HepG2 (cell line): ENCODE measurements around the gene ZBTB22. TPM values are rescaled to one million over a fixed set of nuclear protein-coding genes. Genes with fewer than 3 reads are reported as not detected.

Source experiments
- NFE2L1 ChIP-seq: sonication (generic); formaldehyde crosslinking; IDR thresholded peaks from 2 replicates; pipeline ENCODE4 v1.4.0; 2020; ENCODE audit warnings: missing genetic modification reagents, mild to moderate bottlenecking, borderline replicate concordance
- SP140L ChIP-seq: sonication (generic); formaldehyde crosslinking; IDR thresholded peaks from 2 replicates; pipeline ENCODE4 v1.4.0; 2020; ENCODE audit warnings: missing genetic modification reagents, borderline replicate concordance
- SSRP1 ChIP-seq: IDR thresholded peaks from 2 replicates; pipeline ENCODE4 v1.6.1; 2016; ENCODE audit warnings: control low read depth
- STAG1 ChIP-seq: sonication (generic); formaldehyde crosslinking; IDR thresholded peaks from 2 replicates; pipeline ENCODE4 v1.4.0; 2020; ENCODE audit warnings: missing genetic modification reagents
- TCF7L2 ChIP-seq: IDR thresholded peaks from 2 replicates; pipeline ENCODE4 v1.6.1; 2011; ENCODE audit warnings: mild to moderate bottlenecking, low read depth, low read length, moderate library complexity
- TEAD3 ChIP-seq: optimal IDR thresholded peaks from 2 replicates; pipeline ENCODE3; 2016; ENCODE audit warnings: borderline replicate concordance
- ZMAT3 ChIP-seq: sonication (generic); formaldehyde crosslinking; conservative IDR thresholded peaks from 2 replicates; pipeline ENCODE4 v1.7.0; 2021; ENCODE audit warnings: missing genetic modification reagents
- ZNF138 ChIP-seq: sonication (generic); formaldehyde crosslinking; IDR thresholded peaks from 2 replicates; pipeline ENCODE4 v1.5.0; 2020; ENCODE audit warnings: mild to moderate bottlenecking, low read depth, missing genetic modification reagents
- ZNF501 ChIP-seq: sonication (generic); formaldehyde crosslinking; IDR thresholded peaks from 2 replicates; pipeline ENCODE4 v1.5.1; 2020; ENCODE audit warnings: mild to moderate bottlenecking, moderate library complexity, missing genetic modification reagents
- polyA plus RNA-seq, 8 experiments: library from polyadenylated mRNA; depleted of rRNA in 3 of 8; stranded (reverse) in 7 of 8; unstranded in 1 of 8; fragments of >200 nt; fragmentation: Illumina TruSeq in 4 of 8; extraction: Trizol in 4 of 8; gene quantifications; 2 replicates each; pipeline versions ENCODE4 v1.2.1 to v1.2.3, GENCODE V29; 2011 to 2016; ENCODE audit warnings: low read depth in 4 of 8, missing spikeins in 1 of 8, mixed read lengths in 1 of 8; ENCODE audit not compliant: insufficient read depth in 1 of 8
- total RNA-seq, 5 experiments: library from RNA; depleted of rRNA; stranded (reverse); fragments of >200 nt; fragmentation: Illumina TruSeq; extraction: Trizol; gene quantifications; 2 replicates each; pipeline ENCODE4 v1.2.3, GENCODE V29; 2016; ENCODE audit warnings: low read depth in 1 of 5
- TF ChIP-seq, protein P1 (sequence below): sonication (generic); formaldehyde crosslinking; IDR thresholded peaks from 2 replicates; pipeline ENCODE4 v1.4.0; 2020; ENCODE audit warnings: missing genetic modification reagents
- TF ChIP-seq, protein P2 (sequence below): sonication (generic); formaldehyde crosslinking; IDR thresholded peaks from 2 replicates; pipeline ENCODE4 v1.4.0; 2020; ENCODE audit warnings: missing genetic modification reagents
- TF ChIP-seq, protein P3 (sequence below), 2 experiments: sonication (generic) in 1 of 2; formaldehyde crosslinking in 1 of 2; IDR thresholded peaks; 2 replicates each; pipeline versions ENCODE4 v1.4.0 to v1.6.1; 2016 to 2020; ENCODE audit warnings: borderline replicate concordance in 1 of 2, low read depth in 1 of 2, mild to moderate bottlenecking in 1 of 2, missing genetic modification reagents in 1 of 2
- TF ChIP-seq, protein P4 (sequence below): sonication (generic); formaldehyde crosslinking; IDR thresholded peaks from 2 replicates; pipeline ENCODE4 v1.4.0; 2020; ENCODE audit warnings: missing genetic modification reagents
- TF ChIP-seq, protein P5 (sequence below): sonication (generic); formaldehyde crosslinking; IDR thresholded peaks from 2 replicates; pipeline ENCODE4 v1.4.0; 2020; ENCODE audit warnings: mild to moderate bottlenecking, missing genetic modification reagents

Gene ZBTB22
- total and polyA plus RNA-seq, 2 of the 13 experiments (the other 11 are each of a cell fraction or from before 2014, with no cell fraction given), result 8.0 to 10.6 TPM

DNA sequence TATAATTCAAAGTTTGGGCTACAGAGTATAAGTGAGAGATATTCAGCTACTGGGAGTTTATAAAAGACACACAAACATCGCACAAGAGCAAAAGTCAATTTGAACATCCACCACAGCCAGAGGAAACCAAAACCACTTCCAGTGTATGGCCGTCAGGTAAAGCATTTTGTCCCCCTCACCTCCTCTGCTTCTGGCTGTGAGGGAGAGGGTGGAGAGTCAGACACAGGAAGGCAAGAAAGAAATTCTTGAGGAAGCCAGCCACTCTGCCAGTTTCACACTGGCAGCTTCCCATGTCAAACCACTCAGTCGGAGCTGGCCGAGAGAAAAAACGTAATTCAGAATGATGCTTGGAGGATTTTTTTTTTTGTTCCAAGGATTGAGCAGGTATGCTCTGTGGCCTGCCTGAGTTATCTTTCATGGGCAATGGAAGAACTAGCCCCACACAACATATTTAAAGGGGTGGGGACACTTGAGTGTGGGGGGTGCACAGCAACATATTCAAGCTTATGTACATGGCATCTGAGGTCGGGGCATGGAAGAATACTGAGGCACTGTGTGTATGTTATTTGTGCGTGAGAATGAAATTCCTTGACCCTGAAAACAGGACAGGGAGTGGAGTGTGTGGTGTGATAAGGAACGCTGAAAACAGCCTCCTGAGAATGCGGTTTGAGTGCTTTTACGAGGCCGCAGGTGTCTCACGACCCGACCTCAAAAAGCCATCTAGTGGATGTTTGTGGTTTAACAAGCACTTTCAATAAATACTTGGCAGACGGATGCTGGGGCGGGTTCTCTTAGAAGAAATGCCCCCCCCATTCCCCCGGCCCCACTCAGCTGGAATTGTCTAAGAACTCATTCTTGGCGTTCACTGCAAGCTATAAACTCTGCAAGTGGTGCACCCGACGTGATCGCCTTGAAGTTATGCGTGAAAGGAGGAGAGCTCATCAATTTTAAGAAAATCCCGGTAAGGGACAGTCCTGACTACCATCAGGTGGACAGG is 27.5 kb upstream of the ZBTB22 start (continued):
- no peak for TF ChIP-seq ZMAT3 (CRISPR knock-in tag)
- TF ChIP-seq, protein P1, sequence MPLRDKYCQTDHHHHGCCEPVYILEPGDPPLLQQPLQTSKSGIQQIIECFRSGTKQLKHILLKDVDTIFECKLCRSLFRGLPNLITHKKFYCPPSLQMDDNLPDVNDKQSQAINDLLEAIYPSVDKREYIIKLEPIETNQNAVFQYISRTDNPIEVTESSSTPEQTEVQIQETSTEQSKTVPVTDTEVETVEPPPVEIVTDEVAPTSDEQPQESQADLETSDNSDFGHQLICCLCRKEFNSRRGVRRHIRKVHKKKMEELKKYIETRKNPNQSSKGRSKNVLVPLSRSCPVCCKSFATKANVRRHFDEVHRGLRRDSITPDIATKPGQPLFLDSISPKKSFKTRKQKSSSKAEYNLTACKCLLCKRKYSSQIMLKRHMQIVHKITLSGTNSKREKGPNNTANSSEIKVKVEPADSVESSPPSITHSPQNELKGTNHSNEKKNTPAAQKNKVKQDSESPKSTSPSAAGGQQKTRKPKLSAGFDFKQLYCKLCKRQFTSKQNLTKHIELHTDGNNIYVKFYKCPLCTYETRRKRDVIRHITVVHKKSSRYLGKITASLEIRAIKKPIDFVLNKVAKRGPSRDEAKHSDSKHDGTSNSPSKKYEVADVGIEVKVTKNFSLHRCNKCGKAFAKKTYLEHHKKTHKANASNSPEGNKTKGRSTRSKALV (CRISPR knock-in tag), result no peak
- TF ChIP-seq TCF7L2, result no peak
- TF ChIP-seq, protein P2, sequence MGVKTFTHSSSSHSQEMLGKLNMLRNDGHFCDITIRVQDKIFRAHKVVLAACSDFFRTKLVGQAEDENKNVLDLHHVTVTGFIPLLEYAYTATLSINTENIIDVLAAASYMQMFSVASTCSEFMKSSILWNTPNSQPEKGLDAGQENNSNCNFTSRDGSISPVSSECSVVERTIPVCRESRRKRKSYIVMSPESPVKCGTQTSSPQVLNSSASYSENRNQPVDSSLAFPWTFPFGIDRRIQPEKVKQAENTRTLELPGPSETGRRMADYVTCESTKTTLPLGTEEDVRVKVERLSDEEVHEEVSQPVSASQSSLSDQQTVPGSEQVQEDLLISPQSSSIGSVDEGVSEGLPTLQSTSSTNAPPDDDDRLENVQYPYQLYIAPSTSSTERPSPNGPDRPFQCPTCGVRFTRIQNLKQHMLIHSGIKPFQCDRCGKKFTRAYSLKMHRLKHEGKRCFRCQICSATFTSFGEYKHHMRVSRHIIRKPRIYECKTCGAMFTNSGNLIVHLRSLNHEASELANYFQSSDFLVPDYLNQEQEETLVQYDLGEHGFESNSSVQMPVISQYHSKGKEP (CRISPR knock-in tag), result no peak
- TF ChIP-seq, protein P3, sequence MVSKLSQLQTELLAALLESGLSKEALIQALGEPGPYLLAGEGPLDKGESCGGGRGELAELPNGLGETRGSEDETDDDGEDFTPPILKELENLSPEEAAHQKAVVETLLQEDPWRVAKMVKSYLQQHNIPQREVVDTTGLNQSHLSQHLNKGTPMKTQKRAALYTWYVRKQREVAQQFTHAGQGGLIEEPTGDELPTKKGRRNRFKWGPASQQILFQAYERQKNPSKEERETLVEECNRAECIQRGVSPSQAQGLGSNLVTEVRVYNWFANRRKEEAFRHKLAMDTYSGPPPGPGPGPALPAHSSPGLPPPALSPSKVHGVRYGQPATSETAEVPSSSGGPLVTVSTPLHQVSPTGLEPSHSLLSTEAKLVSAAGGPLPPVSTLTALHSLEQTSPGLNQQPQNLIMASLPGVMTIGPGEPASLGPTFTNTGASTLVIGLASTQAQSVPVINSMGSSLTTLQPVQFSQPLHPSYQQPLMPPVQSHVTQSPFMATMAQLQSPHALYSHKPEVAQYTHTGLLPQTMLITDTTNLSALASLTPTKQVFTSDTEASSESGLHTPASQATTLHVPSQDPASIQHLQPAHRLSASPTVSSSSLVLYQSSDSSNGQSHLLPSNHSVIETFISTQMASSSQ (IDR thresholded peaks at IDR 0.05; ENCODE audit: low read depth), result no peak
- TF ChIP-seq, protein P3 (CRISPR knock-in tag; IDR thresholded peaks at IDR 0.05; ENCODE audit: borderline replicate concordance), result 0 out of 2 replicates have a peak, but pooled peaks have one; percentile 22
- no peak for TF ChIP-seq NFE2L1 (CRISPR knock-in tag)
- no peak for TF ChIP-seq ZNF138 (CRISPR knock-in tag)
- TF ChIP-seq, protein P4, sequence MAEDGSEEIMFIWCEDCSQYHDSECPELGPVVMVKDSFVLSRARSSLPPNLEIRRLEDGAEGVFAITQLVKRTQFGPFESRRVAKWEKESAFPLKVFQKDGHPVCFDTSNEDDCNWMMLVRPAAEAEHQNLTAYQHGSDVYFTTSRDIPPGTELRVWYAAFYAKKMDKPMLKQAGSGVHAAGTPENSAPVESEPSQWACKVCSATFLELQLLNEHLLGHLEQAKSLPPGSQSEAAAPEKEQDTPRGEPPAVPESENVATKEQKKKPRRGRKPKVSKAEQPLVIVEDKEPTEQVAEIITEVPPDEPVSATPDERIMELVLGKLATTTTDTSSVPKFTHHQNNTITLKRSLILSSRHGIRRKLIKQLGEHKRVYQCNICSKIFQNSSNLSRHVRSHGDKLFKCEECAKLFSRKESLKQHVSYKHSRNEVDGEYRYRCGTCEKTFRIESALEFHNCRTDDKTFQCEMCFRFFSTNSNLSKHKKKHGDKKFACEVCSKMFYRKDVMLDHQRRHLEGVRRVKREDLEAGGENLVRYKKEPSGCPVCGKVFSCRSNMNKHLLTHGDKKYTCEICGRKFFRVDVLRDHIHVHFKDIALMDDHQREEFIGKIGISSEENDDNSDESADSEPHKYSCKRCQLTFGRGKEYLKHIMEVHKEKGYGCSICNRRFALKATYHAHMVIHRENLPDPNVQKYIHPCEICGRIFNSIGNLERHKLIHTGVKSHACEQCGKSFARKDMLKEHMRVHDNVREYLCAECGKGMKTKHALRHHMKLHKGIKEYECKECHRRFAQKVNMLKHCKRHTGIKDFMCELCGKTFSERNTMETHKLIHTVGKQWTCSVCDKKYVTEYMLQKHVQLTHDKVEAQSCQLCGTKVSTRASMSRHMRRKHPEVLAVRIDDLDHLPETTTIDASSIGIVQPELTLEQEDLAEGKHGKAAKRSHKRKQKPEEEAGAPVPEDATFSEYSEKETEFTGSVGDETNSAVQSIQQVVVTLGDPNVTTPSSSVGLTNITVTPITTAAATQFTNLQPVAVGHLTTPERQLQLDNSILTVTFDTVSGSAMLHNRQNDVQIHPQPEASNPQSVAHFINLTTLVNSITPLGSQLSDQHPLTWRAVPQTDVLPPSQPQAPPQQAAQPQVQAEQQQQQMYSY, result no peak
- no peak for TF ChIP-seq SSRP1
- peak; percentile 63 for TF ChIP-seq STAG1 (CRISPR knock-in tag)
- peak; percentile 38 for TF ChIP-seq TEAD3 (CRISPR knock-in tag)
- TF ChIP-seq ZNF501, result 0 out of 2 replicates have a peak, but pooled peaks have one; percentile 16
- no peak for TF ChIP-seq SP140L (CRISPR knock-in tag)
- TF ChIP-seq, protein P5, sequence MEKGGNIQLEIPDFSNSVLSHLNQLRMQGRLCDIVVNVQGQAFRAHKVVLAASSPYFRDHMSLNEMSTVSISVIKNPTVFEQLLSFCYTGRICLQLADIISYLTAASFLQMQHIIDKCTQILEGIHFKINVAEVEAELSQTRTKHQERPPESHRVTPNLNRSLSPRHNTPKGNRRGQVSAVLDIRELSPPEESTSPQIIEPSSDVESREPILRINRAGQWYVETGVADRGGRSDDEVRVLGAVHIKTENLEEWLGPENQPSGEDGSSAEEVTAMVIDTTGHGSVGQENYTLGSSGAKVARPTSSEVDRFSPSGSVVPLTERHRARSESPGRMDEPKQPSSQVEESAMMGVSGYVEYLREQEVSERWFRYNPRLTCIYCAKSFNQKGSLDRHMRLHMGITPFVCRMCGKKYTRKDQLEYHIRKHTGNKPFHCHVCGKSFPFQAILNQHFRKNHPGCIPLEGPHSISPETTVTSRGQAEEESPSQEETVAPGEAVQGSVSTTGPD (CRISPR knock-in tag), result no peak
